GM12878 (cell line): ENCODE measurements around the gene DYNC2LI1. TPM values are rescaled to one million over a fixed set of nuclear protein-coding genes. Genes with fewer than 3 reads are reported as not detected.

ENCODE experiments used
- ATAC-seq: fragments of 200-7000 bp; cut with Tn5 transposase; 3 replicates; pipeline ENCODE4 v1.9.1; 2020; ENCODE audit warnings: mild to moderate bottlenecking, moderate library complexity
- BruUV-seq: library from RNA; stranded (reverse); fragments of 400-500 nt; replicated peaks from 2 replicates; lab custom pipeline; 2021; lab: Mats Ljungman, UMichigan
- CTCF ChIA-PET: fragments of 300-600 bp; sonication (Branson Sonifier 250); formaldehyde crosslinking; extraction: SDS; loops from one replicate; lab custom pipeline; 2021; ENCODE audit warnings: inconsistent platforms; lab: Yijun Ruan, JAX
- POLR2A ChIA-PET: fragments of 350-600 bp; formaldehyde crosslinking; extraction: SDS; loops from one replicate; lab custom pipeline; 2021; ENCODE audit warnings: inconsistent platforms; lab: Charles Lee
- RAD21 ChIA-PET: fragments of 300-600 bp; sonication (Branson Sonifier 250); formaldehyde crosslinking; loops from one replicate; lab custom pipeline; 2023; ENCODE audit warnings: antibody characterized with exemption; ENCODE audit not compliant: unreplicated experiment; lab: Charles Lee
- SMC1A ChIA-PET: fragments of 300-600 bp; sonication (Branson Sonifier 250); formaldehyde crosslinking; loops from one replicate; lab custom pipeline; 2023; ENCODE audit not compliant: unreplicated experiment, uncharacterized antibody; lab: Charles Lee
- DNase-seq: peaks from one replicate; pipeline ENCODE4 v3.0.0-alpha.2; 2011; ENCODE audit warnings: low read depth, low spot score
- FAIRE-seq: peaks from 3 replicates; lab custom pipeline; 2011; peaks lifted over from hg19 to GRCh38; lab: Jason Lieb, UNC
- H2AFZ ChIP-seq: 2 replicates; pipeline ENCODE4 v1.6.0; 2011; ENCODE audit warnings: low read depth, low read length, control low read depth; ENCODE audit not compliant: control insufficient read depth
- H3K27ac ChIP-seq: 2 replicates; pipeline ENCODE4 v1.5.1; 2011; ENCODE audit warnings: control low read depth; ENCODE audit not compliant: control insufficient read depth, insufficient read depth
- H3K27me3 ChIP-seq, 2 experiments: replicated peaks in 1 of 2; 2 replicates each; pipeline versions ENCODE4 v1.6.0 to v1.6.1; 2011; ENCODE audit warnings: low read length in 1 of 2; ENCODE audit not compliant: control insufficient read depth in 2 of 2, insufficient read depth in 2 of 2
- H3K36me3 ChIP-seq, 2 experiments: 2 replicates each; pipeline ENCODE4 v1.5.1; 2011; ENCODE audit warnings: low read length in 1 of 2; ENCODE audit not compliant: control insufficient read depth in 2 of 2, insufficient read depth in 2 of 2
- H3K4me1 ChIP-seq: 2 replicates; pipeline ENCODE4 v1.6.1; 2011; ENCODE audit warnings: mild to moderate bottlenecking, low read length, moderate library complexity, mixed read lengths; ENCODE audit not compliant: control insufficient read depth, insufficient read depth
- H3K4me2 ChIP-seq: 2 replicates; pipeline ENCODE4 v1.6.0; 2011; ENCODE audit warnings: control low read depth; ENCODE audit not compliant: control insufficient read depth, insufficient read depth
- H3K4me3 ChIP-seq: fragments of 200-600 bp; sonication (generic); 2 replicates; pipeline ENCODE4 v1.5.1; 2016
- H3K79me2 ChIP-seq: 2 replicates; pipeline ENCODE4 v1.6.0; 2011; ENCODE audit warnings: low read length; ENCODE audit not compliant: control insufficient read depth, insufficient read depth
- H3K9ac ChIP-seq: 2 replicates; pipeline ENCODE4 v1.8.0; 2011; ENCODE audit warnings: low read length, control low read depth, mixed read lengths; ENCODE audit not compliant: control insufficient read depth, insufficient read depth
- H3K9me3 ChIP-seq: replicated peaks from 3 replicates; pipeline ENCODE4 v1.5.1; 2011; ENCODE audit warnings: mild to moderate bottlenecking, low read length; ENCODE audit not compliant: control insufficient read depth, insufficient read depth
- H4K20me1 ChIP-seq: 2 replicates; pipeline ENCODE4 v1.6.0; 2011; ENCODE audit not compliant: control insufficient read depth, insufficient read depth
- ATF3 ChIP-seq: IDR thresholded peaks from 2 replicates; pipeline ENCODE4 v1.6.1; 2011; ENCODE audit warnings: low read depth, mild to moderate bottlenecking, low read length, moderate library complexity, borderline replicate concordance; ENCODE audit errors: extremely low read depth
- BRCA1 ChIP-seq: IDR thresholded peaks from 2 replicates; pipeline ENCODE4 v1.6.1; 2011; ENCODE audit warnings: low read depth, low read length, improper control_type of control experiment
- EED ChIP-seq: sonication (generic); IDR thresholded peaks from 2 replicates; pipeline ENCODE4 v1.6.1; 2016; ENCODE audit warnings: antibody characterized with exemption, low read depth
- HSF1 ChIP-seq: fragments of 150-350 bp; IDR thresholded peaks from 2 replicates; pipeline ENCODE4 v1.6.1; 2014; ENCODE audit warnings: mild to moderate bottlenecking, low read depth, low read length
- MEF2B ChIP-seq: fragments of 450-650 bp; IDR thresholded peaks from 2 replicates; pipeline ENCODE4 v1.6.1; 2018; ENCODE audit warnings: mild to moderate bottlenecking, moderate library complexity; ENCODE audit not compliant: partially characterized antibody, poor library complexity, severe bottlenecking
- RAD21 ChIP-seq: IDR thresholded peaks from 2 replicates; pipeline ENCODE4 v1.6.1; 2011; ENCODE audit warnings: mild to moderate bottlenecking, low read depth, low read length, moderate library complexity; ENCODE audit not compliant: insufficient read depth
- RELA ChIP-seq: fragments of 450-650 bp; IDR thresholded peaks from 2 replicates; pipeline ENCODE4 v1.8.0; 2014; ENCODE audit warnings: borderline replicate concordance; ENCODE audit not compliant: partially characterized antibody
- RELB ChIP-seq: fragments of 450-650 bp; IDR thresholded peaks from 2 replicates; pipeline ENCODE4 v1.6.1; 2017; ENCODE audit warnings: low read depth, mild to moderate bottlenecking, moderate library complexity
- RFX5 ChIP-seq: IDR thresholded peaks from 2 replicates; pipeline ENCODE4 v1.6.1; 2011; ENCODE audit warnings: low read depth, low read length, improper control_type of control experiment
- SMC3 ChIP-seq: IDR thresholded peaks from 2 replicates; pipeline ENCODE4 v1.6.1; 2011; ENCODE audit warnings: low read length, improper control_type of control experiment, borderline replicate concordance
- SPI1 ChIP-seq: IDR thresholded peaks from 2 replicates; pipeline ENCODE4 v1.6.1; 2011; ENCODE audit warnings: low read depth, mild to moderate bottlenecking, low read length, moderate library complexity, borderline replicate concordance; ENCODE audit not compliant: insufficient read depth
- ZBTB11 ChIP-seq: fragments of 450-650 bp; formaldehyde crosslinking; IDR thresholded peaks from 2 replicates; pipeline ENCODE4 v1.5.0; 2022; ENCODE audit warnings: mild to moderate bottlenecking, missing genetic modification characterization
- WGBS: methylation state at CpG from one replicate; pipeline ENCODE4 v1.1.6; 2016; ENCODE audit warnings: low lambda C conversion rate; ENCODE audit not compliant: insufficient replicate concordance, insufficient coverage; ENCODE audit errors: missing lambda C conversion rate; 5-methylcytosine and 5-hydroxymethylcytosine counted together
- in situ Hi-C: fragments of 300-500 bp; cut with MboI; formaldehyde crosslinking; loops from 9 replicates; pipeline ENCODE4 v1.14.3; 2018; ENCODE audit warnings: mixed read lengths
- intact Hi-C: fragments of 100-400 bp; cut with micrococcal nuclease; formaldehyde crosslinking; loops from one replicate; pipeline ENCODE4 v1.14.2; 2022; ENCODE audit not compliant: unreplicated experiment
- polyA plus RNA-seq, 11 experiments: library from polyadenylated mRNA; depleted of rRNA in 4 of 11; unstranded in 6 of 11; stranded (reverse) in 5 of 11; fragments of >200 nt; fragmentation: Nextera tagmentation in 4 of 11; fragmentation: Illumina TruSeq in 1 of 11; extraction: Ambion mirVana in 4 of 11; extraction: Trizol in 1 of 11; gene quantifications; 1 replicate in 1 of 11; 2 replicates in 10 of 11; pipeline versions ENCODE4 v1.2.1 to v1.2.3, GENCODE V29; 2011 to 2016; ENCODE audit warnings: inconsistent platforms in 2 of 11, missing spikeins in 2 of 11, low read depth in 1 of 11
- total RNA-seq, 4 experiments: library from RNA; depleted of rRNA in 3 of 4; stranded (reverse); fragments of >200 nt in 3 of 4; fragmentation: Illumina TruSeq in 1 of 4; extraction: Trizol in 1 of 4; gene quantifications; 2 replicates each; pipeline versions ENCODE4 v1.2.1 to v1.2.3, GENCODE V29; 2013 to 2021

DYNC2LI1 gene
- total and polyA plus RNA-seq, 10 of the 15 experiments (the other 5 are each of a cell fraction or from before 2014, with no cell fraction given): 9.5 to 27.3 (median 19.3) TPM

- ChIA-PET CTCF (no interaction called here), POLR2A (no interaction called here), SMC1A (no interaction called here), RAD21 (no interaction called here)
- H3K79me2 ChIP-seq: no peaks in the 10 kb centered on the region
- WGBS: 36% methylated on average over 49 of the region's 54 CpGs
- FAIRE-seq (no peak), DNase-seq (no peak), ATAC-seq (no peak)
- no peak overlapping the region for H3K4me3 ChIP-seq
- no peaks in the 10 kb centered on the region for H4K20me1 ChIP-seq
- in situ Hi-C loops (no loop called here), intact Hi-C loops (no loop called here)
- H2AFZ ChIP-seq: no peak overlapping the region
- TF ChIP-seq MEF2B (no peak), RAD21 (no peak), RFX5 (no peak), ATF3 (no peak), SMC3 (no peak), RELA (no peak), HSF1 (no peak), EED (no peak), RELB (no peak), BRCA1 (no peak), SPI1 (no peak), ZBTB11 (CRISPR knock-in tag) (no peak)
- no peaks in the 10 kb centered on the region for H3K36me3 ChIP-seq
- peaks cover 1 to 3% of the 10 kb centered on the region in 2 experiments; a peak in 3 of 4 replicates for H3K27me3 ChIP-seq
- no peaks in the 10 kb centered on the region for H3K9me3 ChIP-seq
- no peak overlapping the region for H3K4me2 ChIP-seq
- no peak overlapping the region for H3K27ac ChIP-seq
- BruUV-seq: no TSS peak
- H3K4me1 ChIP-seq: no peaks in the 10 kb centered on the region
- no peak overlapping the region for H3K9ac ChIP-seq
Measured at GRCh38 chr2:43831543-43832294, 57.9 kb downstream of the DYNC2LI1 start.
